Mesenteric fat pad (tissue), 1 donor: ENCODE measurements around the gene WNT1. TPM values are rescaled to one million over a fixed set of nuclear protein-coding genes. Genes with fewer than 3 reads are reported as not detected.

Source experiments
- DNase-seq: peaks from one replicate; pipeline ENCODE4 v3.0.0-alpha.2; 2020; ENCODE audit warnings: low spot score
- total RNA-seq: library from RNA; stranded (reverse); fragmentation: NEBNext Ultra II Directional; extraction: Animal tissue kit (Norgen Biotek cat#: 25700); gene quantifications from one replicate; pipeline ENCODE4 v1.2.1, GENCODE V29; 2021
- donor health status: DM: yes; HTN: yes; CAD: no.

WNT1 gene
- total RNA-seq, 1 donor from 2014 or later, result not detected

DNA sequence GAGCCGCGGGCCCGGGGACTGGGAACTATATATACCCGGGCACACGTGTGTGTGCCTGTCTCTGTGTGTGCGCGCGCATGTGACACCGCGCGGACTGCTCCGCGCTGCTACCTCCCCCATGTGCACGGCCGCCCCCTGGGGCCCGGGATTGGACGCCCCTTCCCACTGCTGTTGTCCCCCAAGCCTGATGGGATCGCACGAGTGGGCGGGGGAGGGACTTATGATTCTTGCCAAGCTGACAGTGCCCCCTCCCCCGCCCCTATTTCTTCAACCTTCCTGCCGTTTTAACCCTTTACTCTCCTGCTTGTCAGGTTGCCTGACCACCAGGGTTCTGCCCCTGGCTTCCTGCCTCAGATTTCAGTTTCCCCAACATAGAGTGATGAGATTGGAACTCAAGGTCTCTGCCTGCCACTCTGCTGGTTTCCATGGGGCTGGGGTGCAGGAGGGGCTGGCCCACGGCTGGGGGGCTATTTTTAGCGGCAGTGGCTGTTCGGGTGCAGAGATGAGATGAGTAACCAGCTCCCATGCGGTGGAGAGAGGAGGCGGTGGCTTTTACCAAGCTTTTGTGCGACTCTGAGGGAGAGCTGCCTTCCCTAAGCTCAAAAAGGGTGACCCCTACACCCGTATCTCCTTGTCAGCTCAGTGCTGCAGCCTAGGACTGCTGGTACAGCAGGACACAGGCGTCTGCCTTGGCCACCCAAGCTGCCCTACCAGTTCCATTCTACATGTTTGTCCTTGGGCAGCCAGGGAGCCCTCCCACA is 21.4 kb downstream of the WNT1 start, which contains the start of gene DDN:
Gene DDN (minus strand): TSS at position 5 of the 761 bp plus-strand sequence. CDS start 88 bp downstream, outside the sequence.
- DNase-seq, result no peak

DNA sequence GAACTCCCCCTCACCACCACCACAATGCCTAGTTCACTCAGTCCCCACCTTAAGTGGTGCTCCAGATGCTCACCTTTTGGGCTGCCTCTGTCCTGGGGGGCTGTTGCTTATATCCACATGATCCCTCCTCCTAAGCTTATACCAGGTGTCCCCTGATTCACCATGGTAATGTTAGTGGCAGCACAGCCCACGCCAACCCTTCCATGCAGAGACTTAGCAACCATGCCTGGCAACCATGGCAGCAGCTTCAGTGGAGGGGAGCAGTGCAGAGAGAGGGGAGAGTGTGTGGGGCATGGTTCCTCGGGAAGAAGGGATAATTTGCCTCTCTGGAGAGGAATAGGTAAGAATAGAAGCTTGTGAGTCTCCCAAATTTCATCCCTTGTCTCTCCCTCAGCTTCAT is 22.2 kb downstream of the WNT1 start:
- no peak for DNase-seq

DNA sequence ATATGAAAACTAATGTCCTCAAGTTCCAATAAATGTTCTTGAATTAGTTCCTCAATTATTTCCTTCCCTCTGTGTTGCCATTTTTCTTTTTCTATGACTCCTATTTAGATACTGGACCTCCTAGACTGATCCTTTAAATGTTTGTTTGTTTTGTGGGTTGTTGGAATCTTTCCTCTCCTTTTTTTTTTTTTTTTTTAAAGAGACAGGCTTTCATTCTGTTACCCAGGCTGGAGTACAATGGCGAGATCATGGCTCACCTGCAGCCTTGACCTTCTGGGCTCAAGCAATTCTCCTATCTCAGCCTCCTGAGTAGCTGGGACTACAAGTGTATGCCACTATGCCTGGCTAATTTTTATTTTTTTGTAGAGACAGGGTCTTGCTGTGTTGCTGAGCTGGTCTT is 30.8 kb downstream of the WNT1 start:
- no peak for DNase-seq

DNA sequence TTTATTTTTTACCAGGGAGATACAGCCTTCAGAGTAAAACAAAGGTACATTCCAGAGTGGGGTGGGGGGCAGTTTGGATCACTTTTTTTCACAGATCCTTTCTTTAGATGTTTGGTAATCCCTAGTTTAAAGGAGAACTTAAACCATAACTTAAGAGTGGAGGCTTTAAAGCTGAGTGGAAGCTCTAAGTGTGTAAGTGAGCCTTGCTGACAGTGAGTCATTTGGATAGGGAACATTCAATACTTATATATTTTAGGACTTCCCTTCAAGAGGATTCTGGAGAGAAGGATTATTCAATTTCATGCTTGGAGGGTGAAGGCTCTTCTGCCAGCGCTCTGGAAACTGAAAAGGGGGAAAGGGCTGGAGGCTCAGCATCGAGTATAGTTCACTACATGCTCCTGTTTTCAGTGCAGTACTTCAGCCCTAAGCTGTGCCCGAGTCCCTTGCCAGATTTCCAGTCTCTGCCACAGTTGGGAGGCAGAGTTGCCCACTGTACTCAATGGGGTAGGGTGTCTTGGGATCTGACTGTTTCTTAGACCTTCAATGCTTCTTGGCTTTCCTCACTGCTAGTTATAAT is 32.1 kb downstream of the WNT1 start:
- DNase-seq, result no peak

DNA sequence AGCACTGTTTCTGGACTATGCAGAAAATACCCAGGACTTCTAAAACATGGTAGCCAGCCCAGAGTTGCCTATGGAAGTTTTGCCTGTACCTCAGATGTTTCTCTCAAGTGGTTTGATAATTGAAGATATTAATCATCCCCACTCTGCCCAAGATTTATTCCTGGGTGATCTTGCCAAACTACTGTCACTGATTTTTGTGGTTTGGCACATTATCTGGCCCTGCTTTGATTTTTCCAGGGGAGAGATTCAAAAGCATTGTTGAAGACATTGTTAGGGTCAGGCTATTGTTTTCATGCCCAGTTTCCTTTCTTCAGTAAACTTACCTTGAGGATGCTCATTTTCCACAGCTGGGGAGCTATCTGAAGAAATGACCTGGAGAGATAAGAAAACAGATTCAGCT is 34.6 kb downstream of the WNT1 start:
- DNase-seq, result no peak

DNA sequence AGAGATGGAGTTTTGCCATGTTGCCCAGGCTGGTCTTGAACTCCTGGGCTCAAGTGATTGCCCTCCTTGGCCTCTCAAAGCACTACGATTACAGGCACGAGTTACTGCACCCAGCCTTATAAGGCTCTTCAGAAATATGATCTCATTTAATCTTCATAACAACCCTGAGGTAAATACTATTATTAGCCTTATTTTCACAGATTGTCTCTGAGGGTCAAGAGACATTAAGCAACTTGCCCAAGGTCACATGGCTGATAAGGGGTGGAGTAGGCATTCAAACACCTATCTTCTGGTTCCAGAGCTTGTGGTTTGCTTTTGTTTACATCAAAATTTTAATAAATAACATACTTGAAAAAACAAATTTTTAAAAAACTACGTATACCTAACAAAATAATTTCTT is 35.3 kb downstream of the WNT1 start:
- no peak for DNase-seq

DNA sequence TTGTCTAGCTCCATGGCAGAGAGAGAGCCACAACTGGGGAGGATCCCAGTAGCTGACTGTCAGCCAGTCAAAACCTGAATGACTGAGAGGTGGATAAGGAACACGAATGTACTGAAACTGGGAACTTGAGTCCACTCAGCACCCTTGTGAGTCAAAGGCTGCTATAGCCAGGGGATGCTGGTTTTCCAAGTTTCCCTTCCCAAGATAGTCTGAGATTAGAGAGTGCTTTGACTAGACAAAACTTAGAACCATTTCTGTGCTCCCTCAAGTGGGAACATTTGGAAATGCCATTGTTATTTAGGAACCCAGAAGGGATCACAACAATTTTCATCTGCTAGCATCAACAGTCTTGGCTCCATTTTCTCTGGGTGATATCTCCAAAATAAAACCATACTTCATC is 36.4 kb downstream of the WNT1 start:
- no peak for DNase-seq

DNA sequence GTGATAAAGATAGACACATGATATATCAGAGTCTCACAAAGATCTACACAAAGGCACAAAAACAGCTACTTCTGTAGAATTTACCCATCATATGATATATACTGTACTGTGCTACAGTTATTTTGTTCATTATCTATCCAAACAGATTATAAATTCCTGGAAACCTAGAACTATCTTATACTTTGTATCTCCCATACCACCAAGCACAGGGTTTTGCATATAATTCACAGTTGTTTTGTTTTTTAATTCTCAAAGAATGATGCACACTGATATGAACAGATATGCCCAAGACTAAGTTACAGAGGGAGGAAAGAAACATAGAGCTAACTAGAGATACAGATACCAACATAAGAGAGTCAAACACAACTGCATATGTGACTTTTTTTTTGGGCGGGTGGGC is 37.1 kb downstream of the WNT1 start:
- DNase-seq, result no peak

DNA sequence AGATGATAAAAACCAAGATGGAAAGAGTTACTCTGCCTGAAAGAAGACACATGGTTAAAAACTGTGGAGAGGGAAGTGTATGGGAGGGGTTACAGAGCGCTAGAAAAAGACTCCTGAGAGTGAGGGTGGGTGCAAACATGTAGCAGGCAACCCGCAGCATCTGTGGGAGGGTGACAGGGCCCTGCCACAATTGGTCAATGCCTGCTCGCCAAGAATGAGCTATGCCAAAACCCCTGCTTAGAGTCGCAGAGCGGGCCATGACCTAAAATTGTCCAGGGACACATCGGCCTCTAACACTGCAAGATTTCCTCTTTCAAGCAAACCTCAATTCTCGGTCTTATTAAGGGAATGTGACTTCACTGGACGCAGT is 39.8 kb downstream of the WNT1 start:
- DNase-seq, result no peak

DNA sequence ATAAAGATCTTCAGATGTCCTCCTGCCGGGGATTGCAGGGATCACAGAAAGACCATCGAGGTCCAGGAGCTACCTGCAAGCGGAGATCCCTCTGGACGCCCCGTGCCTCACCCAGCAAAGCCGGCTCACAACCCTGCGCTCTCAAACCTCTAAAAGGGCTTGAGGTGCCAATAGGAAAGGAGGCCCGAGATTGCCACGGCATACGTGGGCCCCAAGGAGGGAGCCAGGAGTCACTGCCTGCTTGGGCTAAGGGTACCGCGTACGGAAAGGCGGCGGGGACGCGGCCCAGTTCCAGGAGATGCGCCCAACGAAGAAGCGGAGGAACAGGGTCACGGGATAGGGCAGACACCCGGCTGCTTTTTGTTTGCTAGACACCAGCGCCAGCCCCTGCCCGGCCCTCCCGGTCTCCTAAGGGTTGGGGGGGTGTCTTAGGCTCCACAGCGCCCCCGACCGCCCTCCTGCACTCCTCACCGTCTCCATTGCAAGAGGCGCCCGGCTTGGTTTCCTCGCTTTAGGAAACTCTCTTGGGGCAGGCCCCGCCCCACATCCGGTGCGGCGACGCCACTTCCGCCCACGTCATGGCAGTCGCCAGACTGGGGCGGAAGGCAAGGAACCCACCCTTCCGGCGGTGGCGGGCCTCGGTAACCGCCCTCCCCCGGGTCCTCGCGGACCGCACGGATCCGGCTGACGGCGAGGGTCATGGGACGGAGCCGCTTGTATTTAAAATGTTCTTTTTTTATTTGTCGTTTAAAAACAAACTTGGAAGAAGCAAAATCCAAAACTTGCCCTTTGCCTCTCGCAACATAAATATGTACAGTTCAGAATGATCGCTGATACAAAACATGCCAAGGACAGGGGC is 40.4 kb downstream of the WNT1 start, which contains the start of gene PRKAG1:
Gene PRKAG1 (minus strand): TSS at position 516 of the 859 bp plus-strand sequence. CDS start 36 bp downstream, at position 480.
- peak; percentile 99 for DNase-seq

DNA sequence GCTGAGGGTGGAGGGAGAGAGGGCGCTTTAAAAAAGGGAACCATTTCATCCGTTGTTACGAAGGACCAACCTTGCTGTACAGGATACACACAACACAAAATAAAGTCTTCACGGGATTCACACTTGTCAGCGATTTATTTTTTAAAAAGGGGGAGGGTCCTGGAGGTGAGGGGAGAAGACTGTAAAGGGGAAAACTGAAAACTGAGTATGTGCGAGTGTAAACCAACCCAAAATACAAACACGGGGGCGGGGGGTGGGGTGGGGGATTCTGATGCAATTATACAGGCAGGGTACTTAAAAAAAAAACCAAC is 41.0 kb downstream of the WNT1 start:
- no peak for DNase-seq

DNA sequence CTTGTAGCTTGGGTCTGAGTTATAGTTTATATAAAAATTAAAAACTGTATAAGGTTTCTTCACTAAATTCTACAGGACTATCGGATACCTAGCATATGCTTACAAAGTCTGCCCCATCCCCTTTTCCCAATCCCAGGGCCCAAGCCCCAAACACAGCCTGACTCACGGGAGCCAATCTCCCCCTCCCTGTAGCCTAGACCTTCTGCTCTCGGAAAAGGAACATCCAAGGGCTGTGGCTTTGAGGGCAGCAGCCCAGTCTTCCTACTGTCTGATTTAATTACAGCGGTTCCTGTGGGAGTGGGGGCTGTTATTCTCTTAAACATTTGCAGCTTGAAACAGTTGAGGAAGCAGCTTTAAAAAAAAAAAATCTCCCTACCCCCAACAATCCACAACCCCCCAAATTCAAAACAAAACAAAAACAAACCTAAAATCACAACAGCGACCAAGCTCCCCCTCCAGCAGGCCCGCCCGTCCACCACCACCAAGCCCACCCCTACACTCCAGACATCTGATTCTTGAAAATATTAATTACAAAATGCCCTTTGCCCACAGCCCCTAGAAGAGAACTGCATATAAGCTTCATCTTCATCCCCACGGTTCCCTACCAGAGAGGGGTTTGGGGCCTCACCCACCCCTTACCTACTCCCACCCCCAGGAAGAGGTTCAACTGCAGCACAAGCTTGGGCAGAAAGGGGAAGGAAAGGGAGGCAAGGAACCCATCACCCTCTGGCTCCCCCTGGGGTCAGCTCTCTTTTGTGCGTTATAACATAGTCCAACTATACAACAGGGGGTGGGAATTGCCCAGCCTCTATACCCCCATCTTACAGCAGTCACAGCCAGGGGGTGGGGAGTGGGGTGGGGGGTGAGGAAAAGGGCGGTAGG is 41.6 kb downstream of the WNT1 start:
- DNase-seq, result peak; percentile 86

DNA sequence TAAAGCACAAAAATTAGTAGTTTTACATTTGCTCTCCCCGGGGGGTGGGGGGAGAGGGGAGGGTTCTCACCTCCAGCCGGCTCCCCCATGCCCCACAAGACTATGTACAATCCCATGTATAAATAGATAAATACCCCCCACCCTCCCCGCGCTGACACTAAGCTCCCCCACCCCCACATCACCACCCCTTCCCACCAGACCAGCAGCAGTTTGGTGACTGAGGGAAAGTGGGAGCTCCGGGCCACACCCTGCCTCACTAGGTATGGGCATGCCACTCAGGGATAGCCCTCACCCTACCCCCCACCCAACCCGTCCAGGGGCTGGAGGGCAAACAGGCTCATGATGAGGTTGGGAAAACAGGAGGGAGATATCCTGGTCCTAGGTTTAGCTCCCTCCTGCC is 42.3 kb downstream of the WNT1 start:
- DNase-seq, result no peak

DNA sequence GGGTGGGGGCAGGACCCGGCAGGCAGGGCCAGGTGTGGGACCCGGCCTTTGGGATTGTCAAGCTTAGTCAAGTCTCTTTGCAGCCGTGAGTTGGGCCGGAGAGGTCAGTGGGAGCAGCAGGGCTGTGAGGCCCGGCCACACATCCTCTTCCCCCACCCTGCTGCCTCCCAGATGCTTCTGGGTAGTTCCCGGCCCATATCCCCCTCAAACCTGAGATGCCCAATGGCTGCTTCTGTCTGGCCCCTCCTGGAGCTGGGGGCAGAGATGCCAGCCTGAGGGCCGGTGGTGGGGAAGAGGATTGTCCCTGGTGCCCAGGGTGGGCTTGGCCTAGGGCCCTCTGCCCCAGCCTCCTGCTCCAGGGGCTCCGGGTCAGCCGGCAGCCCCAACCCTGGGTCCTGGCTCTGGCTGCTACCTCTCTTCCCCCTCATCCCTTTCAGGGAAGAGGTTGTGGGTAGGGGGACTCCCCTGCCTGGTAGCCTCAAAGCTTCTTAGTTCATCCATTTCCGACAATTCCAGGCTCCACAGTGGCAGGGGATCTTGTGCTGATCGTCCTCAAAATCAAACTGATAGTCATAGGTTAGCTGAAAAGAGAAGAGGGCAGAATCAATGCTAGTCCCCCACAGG is 43.3 kb downstream of the WNT1 start:
- DNase-seq, result no peak

DNA sequence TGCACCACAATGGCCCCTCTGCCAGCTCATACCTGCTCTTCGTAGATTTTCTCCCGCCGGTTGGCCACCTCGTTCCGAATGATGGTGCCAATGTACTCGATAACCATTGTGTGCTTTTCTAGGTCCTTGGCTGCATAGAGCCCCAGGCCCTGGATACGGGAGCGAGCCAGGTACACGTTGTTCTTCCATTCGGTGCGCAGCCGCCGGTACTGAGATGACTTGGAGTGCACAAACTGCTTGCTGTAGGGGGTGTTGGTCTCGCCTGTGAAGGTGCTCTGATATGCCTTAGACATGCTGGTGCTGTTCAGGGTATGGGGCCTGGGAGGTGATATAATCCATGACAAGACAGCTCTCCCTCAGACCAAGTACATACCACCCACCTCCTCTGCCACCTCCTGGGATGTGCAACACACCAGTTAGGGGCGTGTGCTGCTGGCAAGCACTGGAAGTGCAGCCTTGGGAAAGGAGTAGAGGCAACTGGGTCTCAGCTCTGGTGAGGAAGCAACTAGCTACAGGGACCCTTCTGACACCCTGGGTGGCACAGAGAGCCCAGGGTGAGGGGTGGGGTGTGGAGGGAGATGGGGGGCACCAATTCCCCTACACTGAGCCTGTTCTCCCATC is 44.5 kb downstream of the WNT1 start:
- no peak for DNase-seq

DNA sequence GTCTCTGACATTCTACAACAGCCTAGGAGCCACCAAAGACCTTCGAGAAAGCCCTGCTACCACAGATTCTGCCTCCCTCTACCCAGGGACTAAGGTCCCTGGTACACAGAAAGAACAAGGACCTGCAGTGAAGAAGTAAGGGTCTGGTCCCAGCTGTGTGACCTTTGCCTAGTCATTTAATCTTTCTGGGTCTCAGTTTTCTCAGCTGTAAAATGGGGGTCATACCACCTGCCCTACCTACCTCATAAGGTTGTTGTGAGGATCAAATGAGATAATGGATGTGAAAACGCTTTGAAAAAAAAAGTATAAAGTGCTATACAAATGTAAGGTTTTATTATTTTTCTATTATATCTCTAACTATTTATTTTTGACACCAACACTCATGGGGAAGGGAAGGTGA is 45.7 kb downstream of the WNT1 start:
- no peak for DNase-seq

DNA sequence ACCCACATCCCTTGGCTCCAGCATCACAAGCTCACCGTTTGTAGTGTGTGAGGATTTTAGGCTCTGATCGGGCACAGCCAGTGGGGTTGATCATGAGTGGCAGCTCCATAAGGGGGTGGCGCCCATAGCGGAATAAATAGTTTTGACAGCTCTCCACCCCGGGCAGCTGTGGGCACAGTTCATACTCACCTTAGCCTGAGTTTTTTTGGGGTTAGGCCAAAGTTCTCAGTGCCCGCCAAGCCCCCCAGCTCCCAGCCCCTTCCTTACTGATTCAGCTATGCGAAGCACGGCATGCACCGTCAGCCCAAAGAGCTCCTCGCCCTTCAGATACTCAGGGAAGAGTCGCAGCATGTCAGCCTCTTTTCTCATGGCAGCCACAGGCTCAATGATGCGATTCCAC is 46.4 kb downstream of the WNT1 start:
- no peak for DNase-seq

DNA sequence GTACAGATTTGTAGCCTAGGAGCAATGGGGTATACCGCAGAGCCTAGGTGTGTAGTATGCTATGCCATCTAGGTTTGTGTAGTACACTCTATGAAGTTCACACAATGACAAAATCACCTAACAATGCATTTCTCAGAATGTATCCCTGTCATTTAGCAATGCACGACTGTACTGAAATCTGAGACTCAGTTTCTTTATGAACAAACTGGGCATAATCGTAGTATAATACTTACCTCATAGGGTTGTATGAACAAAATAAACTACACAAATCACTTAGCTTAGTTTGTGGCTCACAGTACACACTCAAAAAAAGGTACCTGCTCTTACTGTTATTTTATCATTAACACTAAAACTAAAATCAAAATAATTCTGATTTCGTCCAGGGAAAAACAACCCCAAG is 47.3 kb downstream of the WNT1 start:
- DNase-seq, result no peak

DNA sequence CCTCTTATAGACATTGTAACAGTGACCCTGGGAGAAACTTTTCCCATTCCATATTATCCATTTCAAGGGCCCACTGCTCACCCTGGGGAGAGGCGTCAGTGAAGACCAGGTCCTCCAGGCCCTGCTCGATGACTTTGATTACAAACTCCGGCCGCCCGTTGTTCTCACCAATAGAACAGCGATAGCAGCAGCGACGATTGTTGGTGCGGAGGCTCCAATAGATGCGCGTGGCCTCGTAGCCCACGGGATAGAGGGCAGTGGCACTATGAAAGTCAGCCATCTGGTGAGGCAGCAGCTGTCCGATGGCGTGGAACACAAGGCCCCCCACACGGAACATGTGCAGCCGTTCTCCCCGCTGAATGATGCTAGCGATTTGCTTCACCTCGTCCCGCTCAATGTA is 48.0 kb downstream of the WNT1 start:
- no peak for DNase-seq
